Neuron (in vitro differentiated cells): Measurements from ENCODE around the gene P2RY14.

ENCODE experiments used
- H2AFZ ChIP-seq: one replicate; pipeline ENCODE4 v1.6.1; 2013; ENCODE audit warnings: low read depth, mild to moderate bottlenecking, inconsistent platforms, low read length, moderate library complexity
- H3K27me3 ChIP-seq: one replicate; pipeline ENCODE4 v1.6.1; 2013; ENCODE audit warnings: low read length; ENCODE audit not compliant: insufficient read depth
- H3K36me3 ChIP-seq: one replicate; pipeline ENCODE4 v1.6.1; 2013; ENCODE audit warnings: low read length; ENCODE audit not compliant: insufficient read depth
- H3K4me1 ChIP-seq: one replicate; pipeline ENCODE4 v1.6.1; 2013; ENCODE audit warnings: low read length; ENCODE audit not compliant: insufficient read depth
- H3K4me3 ChIP-seq: 2 replicates; pipeline ENCODE4 v1.5.1; 2013; ENCODE audit warnings: mild to moderate bottlenecking, low read length, moderate library complexity
- H3K9me3 ChIP-seq: one replicate; pipeline ENCODE4 v1.6.1; 2013; ENCODE audit warnings: low read length

Gene P2RY14

DNA sequence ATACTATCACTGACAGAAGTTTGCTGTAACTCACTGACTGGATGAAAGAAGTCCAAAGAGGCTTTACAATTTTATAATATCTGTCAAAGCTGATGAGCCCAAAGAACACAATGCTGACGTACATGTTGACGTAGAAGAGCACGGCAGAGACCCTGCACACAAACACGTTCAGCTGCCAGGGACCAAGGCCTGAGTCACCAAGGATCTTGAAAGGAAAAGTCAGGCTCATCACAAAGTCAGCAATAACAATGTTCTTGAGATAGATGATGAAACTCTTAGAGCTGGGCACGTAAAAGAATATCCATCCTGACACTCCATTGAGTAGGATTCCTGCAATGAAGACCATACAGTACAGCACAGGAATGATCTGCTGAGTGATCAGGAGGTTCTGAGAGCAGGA lies 64.5 kb downstream of the P2RY14 start:
- peaks cover 2% of the 10 kb centered on the region for H3K4me1 ChIP-seq
- H3K4me3 ChIP-seq: no peak overlapping the region
- no peaks in the 10 kb centered on the region for H3K27me3 ChIP-seq
- no peaks in the 10 kb centered on the region for H3K9me3 ChIP-seq
- no peak overlapping the region for H2AFZ ChIP-seq
- no peaks in the 10 kb centered on the region for H3K36me3 ChIP-seq

DNA sequence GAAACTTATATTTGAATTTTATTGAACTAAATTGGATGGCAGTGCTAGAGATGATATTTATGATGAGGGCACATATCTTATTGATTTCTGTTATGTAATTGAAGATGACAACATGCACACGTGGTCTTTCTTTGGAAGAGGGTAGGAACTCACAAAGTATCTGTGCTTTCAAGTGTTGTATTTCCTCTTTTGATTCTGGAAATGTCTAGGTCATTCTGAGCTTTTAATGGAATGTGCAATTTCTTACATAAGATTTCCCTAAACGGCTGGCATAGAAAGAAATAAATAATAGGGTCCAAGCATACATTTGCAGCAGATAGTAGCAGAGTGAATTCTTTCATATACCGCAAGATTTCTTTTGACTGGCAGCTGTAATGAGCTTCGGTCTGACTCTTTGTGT lies 65.2 kb downstream of the P2RY14 start:
- H3K4me3 ChIP-seq: no peak overlapping the region
- no peak overlapping the region for H2AFZ ChIP-seq
- no peaks in the 10 kb centered on the region for H3K36me3 ChIP-seq
- no peaks in the 10 kb centered on the region for H3K27me3 ChIP-seq
- H3K4me1 ChIP-seq: peaks cover 2% of the 10 kb centered on the region
- no peaks in the 10 kb centered on the region for H3K9me3 ChIP-seq

DNA sequence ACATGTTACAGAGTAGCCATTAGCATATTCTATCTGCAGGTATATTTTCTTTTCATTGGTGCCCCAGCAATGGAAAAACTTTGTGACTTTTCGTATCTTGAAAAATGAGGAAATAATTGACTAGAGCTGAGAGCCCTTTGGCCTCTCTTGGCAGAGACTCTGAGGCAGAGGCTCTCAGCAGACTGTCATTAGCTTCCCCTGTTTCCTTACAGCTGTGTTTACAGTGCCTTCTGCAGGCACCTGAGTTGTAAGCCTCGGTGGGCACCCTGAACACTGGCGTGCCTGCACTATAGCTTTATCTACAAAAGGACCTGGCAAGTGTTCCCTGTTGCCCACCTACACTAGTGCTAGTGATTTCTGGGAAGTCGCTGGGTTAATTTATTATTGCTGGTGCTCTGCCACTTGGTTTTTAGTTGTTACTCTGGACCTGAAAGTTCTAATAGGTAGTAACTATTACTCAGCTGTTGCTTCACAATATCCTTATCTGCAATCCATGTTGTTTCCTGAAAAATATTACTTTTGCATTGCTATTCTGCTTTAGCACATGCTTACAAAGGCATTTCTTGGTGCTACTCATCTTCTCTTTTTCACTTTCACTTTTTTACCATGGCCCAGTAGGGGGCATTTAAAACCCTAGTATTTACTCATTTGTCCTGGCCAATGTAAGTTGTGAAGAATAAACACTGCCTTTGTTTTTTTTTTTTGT lies 67.5 kb downstream of the P2RY14 start:
- Histone ChIP-seq H3K27me3 (no peaks in the 10 kb centered on the region), H2AFZ (no peak overlapping the region), H3K36me3 (no peaks in the 10 kb centered on the region), H3K9me3 (no peaks in the 10 kb centered on the region), H3K4me3 (no peak overlapping the region), H3K4me1 (peaks cover 2% of the 10 kb centered on the region)

DNA sequence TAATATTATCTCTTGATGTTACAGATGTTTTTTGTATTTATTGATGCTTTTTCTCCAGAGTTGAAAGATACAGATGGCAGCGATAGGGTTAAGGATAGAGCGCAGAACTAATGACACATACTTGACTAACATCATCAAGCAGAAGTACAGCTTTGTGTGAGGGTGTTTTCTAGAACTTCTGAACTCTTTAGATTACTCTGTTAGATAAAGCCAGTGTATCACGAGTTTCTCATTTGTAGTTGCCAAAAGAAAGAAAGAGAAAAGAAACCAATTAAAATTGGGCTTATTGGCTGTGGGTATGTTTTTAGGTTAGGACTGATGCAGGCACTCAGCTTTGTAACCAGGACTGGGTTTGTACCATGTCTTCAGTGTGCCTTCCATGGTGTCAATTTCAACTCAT lies 68.7 kb downstream of the P2RY14 start:
- no peak overlapping the region for H3K4me3 ChIP-seq
- no peaks in the 10 kb centered on the region for H3K36me3 ChIP-seq
- H2AFZ ChIP-seq: no peak overlapping the region
- no peaks in the 10 kb centered on the region for H3K9me3 ChIP-seq
- peaks cover 2% of the 10 kb centered on the region for H3K4me1 ChIP-seq
- no peaks in the 10 kb centered on the region for H3K27me3 ChIP-seq

DNA sequence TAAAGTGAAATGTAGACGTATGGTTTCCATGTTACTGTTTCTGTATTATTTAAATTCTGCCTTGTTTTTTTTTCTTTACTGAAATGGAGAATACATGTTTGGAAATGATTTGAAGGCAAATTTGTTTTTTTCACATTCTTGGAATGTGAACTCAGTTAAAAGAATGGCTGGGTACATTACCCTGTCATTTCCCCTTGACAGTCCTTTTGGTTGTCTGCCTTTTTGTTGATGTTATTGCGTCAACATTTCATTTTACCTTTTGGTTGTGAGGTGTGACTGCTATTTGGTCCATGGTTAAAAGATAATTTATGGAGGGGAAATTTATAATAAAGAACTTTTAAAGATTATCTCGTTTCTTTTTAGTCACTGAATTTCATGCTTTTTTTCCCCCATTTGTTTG lies 72.1 kb downstream of the P2RY14 start:
- no peaks in the 10 kb centered on the region for H3K4me1 ChIP-seq
- H3K27me3 ChIP-seq: no peaks in the 10 kb centered on the region
- no peaks in the 10 kb centered on the region for H3K9me3 ChIP-seq
- H3K36me3 ChIP-seq: no peaks in the 10 kb centered on the region
- no peak overlapping the region for H2AFZ ChIP-seq
- no peak overlapping the region for H3K4me3 ChIP-seq

DNA sequence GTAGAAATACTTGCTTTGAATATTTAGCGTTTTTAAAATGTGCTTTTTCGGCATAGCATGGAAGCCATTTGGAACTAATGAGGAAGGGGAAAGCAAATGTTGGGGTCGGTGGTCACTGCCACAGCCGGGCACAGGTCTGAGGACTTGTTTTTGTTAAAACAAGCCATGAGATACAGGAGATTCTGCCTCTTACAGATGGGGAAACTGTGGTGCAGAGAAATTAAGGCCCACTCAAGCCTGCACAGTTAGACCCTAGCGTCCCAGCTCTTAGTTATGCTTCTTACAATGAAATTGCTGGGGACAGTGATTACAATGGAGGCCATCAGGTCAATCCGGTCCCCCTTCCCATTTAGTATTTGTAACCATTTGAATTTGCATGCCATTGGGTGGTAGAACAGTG lies 72.9 kb downstream of the P2RY14 start:
- H3K4me1 ChIP-seq: no peaks in the 10 kb centered on the region
- H3K9me3 ChIP-seq: no peaks in the 10 kb centered on the region
- no peak overlapping the region for H2AFZ ChIP-seq
- no peak overlapping the region for H3K4me3 ChIP-seq
- H3K36me3 ChIP-seq: no peaks in the 10 kb centered on the region
- H3K27me3 ChIP-seq: no peaks in the 10 kb centered on the region

DNA sequence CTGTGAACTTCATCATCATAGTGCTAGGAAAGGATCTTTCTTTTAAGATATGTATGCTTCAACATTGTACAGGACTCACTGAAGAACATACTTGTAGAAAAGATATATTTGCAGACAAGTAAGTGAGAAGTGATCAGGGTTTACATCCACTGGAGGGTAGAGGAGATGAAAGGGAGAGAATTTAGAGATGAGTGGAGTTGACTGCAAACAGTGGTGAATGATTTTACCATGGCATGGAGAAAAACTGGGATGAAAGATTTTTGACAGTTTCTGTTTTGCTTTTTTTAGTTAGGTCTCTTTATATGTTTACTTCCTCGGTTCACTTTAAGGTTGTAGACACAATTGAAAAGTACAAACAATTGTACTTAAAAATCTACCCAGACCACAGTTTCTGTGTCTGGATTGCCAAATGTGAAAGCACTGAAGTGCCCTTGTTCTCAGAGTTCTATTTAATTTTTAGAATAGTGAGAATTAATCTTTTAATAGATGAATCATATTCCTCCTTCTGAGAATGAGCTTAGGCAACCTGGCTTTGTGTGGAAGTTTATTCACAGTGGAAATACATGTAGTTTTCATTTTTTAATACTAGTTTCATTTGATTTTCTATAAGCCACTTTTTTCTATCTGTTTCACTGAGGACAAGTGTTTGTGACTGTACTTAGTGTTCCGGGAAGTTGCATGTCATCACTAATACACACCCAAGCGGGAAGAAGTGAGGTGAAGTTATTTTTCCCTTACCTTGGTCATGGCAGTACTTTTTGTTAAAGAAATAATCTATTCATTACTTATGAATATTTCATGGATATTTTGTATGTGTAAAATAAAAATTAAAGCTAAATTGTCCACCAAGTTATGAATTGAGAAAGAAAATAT lies 73.6 kb downstream of the P2RY14 start:
- Histone ChIP-seq H3K27me3 (no peaks in the 10 kb centered on the region), H2AFZ (no peak overlapping the region), H3K36me3 (no peaks in the 10 kb centered on the region), H3K4me1 (no peaks in the 10 kb centered on the region), H3K4me3 (no peak overlapping the region), H3K9me3 (no peaks in the 10 kb centered on the region)

DNA sequence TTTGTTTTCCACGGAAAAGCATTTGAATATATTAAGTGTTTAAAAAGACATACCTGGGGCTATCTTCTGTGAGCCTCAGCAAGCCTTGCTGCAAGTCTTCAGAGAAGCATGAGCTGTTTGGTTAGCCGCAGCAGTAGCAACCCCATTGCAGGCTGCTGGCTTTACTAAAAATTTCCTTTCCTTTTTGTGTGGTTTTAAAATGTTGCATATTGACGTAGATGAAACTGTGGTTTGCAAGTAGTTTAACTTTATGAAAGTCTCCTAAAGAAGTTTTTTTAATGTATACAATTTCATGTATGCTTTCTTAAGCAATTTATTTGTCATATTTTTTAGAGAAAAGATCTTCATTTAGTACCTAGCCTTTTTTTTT lies 75.3 kb downstream of the P2RY14 start, which contains the start of gene GPR171:
GPR171 (minus strand) TSS at position 166 of the 370 bp plus-strand sequence. CDS start 3,830 bp downstream, outside the sequence.
- H3K4me1 ChIP-seq: no peaks in the 10 kb centered on the region
- no peaks in the 10 kb centered on the region for H3K9me3 ChIP-seq
- no peaks in the 10 kb centered on the region for H3K36me3 ChIP-seq
- no peak within 1 kb of the TSS for H2AFZ ChIP-seq
- H3K4me3 ChIP-seq: no peak within 1 kb of the TSS
- no peaks in the 10 kb centered on the region for H3K27me3 ChIP-seq

DNA sequence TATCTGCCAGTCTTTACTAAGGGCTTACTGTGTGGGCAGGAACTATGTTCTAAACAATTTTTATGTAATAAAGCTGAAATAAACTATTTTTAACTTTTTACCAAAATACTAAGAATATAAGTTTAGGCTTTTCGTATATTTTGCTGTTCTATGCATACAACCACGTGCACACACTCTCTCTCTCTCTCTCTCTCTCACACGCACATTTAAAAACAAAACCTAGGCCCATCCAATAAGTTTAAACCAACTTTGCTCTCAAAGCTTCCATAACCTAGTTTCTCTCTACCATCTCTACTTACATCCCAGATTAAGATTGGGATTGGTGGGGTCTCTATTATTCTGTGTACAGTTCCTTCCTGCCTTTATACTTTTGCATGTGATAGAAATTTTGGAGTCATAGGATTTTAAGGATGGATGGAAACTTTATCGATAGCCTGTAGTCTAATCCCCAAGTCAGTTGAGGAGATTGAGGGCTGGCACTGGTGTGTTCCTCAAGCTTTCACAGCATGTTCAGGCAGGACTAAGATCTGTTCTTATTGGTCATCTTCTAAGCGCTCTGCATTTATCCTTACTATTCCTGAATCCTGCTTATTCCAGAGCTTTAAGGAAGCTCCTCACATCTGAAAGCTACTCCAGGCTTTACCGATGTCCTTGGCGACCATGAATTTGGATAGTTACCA lies 77.2 kb downstream of the P2RY14 start:
- Histone ChIP-seq H3K4me1 (peaks cover 11% of the 10 kb centered on the region), H3K4me3 (no peak overlapping the region), H3K36me3 (no peaks in the 10 kb centered on the region), H3K9me3 (no peaks in the 10 kb centered on the region), H3K27me3 (no peaks in the 10 kb centered on the region), H2AFZ (no peak overlapping the region)

DNA sequence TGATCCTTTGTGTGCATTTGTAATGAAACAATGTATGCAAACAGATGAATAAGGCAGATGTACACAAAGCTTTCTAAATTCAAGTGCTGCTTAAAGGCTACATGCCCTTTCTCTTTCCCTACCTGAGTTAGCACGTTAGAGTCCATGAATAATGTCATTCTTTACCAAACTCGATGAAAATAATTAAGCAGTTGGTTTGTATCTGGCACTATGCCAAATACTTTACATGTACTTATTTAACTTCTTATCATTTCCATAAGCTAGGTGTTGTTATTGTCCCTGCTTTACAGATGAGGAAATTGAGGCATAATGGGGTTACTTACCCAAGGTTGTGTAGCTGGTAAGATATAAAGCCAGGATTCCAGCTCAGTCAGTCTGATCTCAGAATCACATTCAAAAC lies 77.8 kb downstream of the P2RY14 start:
- Histone ChIP-seq H2AFZ (no peak overlapping the region), H3K27me3 (no peaks in the 10 kb centered on the region), H3K4me3 (no peak overlapping the region)

DNA sequence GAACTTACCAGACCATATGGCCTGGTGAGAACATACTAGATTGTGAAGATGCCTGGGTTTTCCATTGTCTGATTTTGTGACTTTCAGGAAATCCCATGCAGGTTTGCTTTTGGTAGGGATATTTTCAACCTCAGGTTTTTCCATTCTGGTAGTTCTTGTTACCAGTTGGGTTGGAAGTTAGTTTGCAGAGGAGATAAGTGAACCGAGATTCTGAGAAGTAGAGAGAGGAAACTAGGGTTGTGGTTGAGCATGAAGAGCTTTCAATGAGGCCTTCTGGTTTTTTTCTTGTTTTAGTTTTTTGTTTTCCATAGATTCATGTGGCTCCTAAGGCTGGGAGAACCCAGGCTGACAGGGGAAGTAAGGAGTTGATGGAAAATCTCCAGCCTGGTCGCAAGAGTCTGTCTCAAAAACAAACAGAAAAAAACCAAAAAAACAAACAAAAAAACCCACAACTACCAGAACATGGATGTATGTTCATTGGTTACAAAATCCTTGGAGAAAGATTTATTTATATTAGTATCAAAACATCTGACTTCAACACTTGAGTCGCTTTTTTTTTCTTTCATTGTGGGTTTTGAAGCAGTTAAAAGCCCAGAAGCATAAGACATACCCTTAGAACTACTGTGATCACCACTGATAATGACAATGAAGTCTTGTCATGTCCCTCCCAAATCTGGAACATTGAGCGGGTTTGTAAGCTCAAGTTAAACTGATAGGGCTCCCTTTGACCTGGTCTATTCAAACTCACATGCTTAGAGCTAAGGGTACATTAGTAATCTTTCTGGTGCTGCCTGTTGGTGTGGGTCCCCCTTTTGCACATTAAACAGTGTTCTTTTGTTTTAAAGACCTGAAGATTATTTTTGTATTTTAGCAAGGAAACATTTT lies 78.5 kb downstream of the P2RY14 start:
- H3K4me1 ChIP-seq: peaks cover 17% of the 10 kb centered on the region
- no peaks in the 10 kb centered on the region for H3K27me3 ChIP-seq
- no peaks in the 10 kb centered on the region for H3K36me3 ChIP-seq
- no peak overlapping the region for H3K4me3 ChIP-seq
- no peaks in the 10 kb centered on the region for H3K9me3 ChIP-seq
- H2AFZ ChIP-seq: no peak overlapping the region

More for the DNA sequence above, 77.8 kb downstream of the P2RY14 start:
- Histone ChIP-seq H3K36me3 (no peaks in the 10 kb centered on the region), H3K4me1 (peaks cover 17% of the 10 kb centered on the region), H3K9me3 (no peaks in the 10 kb centered on the region)

DNA sequence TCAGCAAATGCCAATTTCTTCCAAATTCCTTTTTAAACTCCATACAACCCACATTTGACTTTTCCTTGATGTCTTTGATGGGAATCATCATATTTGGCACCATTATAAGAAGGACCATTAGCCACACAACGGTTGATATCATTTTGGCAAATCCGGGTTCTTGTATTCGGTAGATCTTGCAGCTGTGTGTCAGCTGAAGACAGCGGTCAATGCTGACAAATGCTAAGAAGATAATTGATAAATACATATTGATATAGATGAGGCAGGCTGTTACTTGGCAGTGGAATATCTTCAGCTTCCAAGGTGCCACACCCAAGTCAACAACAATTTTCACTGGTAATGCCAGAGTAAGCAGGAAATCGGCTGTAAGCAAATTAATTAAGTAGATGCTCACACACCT lies 79.5 kb downstream of the P2RY14 start:
- Histone ChIP-seq H2AFZ (no peak overlapping the region), H3K4me1 (peaks cover 17% of the 10 kb centered on the region), H3K4me3 (no peak overlapping the region), H3K9me3 (no peaks in the 10 kb centered on the region), H3K27me3 (no peaks in the 10 kb centered on the region), H3K36me3 (no peaks in the 10 kb centered on the region)
